CD8-positive, alpha-beta memory T cell (primary cell): ENCODE data around the gene IQCK. TPM values are rescaled to one million over a fixed set of nuclear protein-coding genes. Genes with fewer than 3 reads are reported as not detected.

Experiments used
- CTCF ChIA-PET: fragments of 350-600 bp; sonication (Branson Sonifier 250); formaldehyde crosslinking; loops from one replicate; lab custom pipeline; 2021; ENCODE audit warnings: antibody characterized with exemption; lab: Charles Lee
- POLR2A ChIA-PET: fragments of 350-600 bp; sonication (Branson Sonifier 250); formaldehyde crosslinking; loops from one replicate; lab custom pipeline; 2021; ENCODE audit warnings: antibody characterized with exemption; lab: Charles Lee
- DNase-seq, 5 donors: peaks; one replicate each; pipeline versions ENCODE4 v3.0.0 to v3.0.0-alpha.2; 2020 to 2022; ENCODE audit warnings: mixed read lengths in 1 of 5
- H3K27ac ChIP-seq: one replicate; pipeline ENCODE4 v1.7.0; 2013; ENCODE audit warnings: low read depth, mild to moderate bottlenecking, low read length, moderate library complexity
- H3K27me3 ChIP-seq: 2 replicates; pipeline ENCODE4 v1.7.0; 2013; ENCODE audit warnings: low read length, mild to moderate bottlenecking; ENCODE audit not compliant: insufficient read depth, poor library complexity, severe bottlenecking
- H3K36me3 ChIP-seq: 2 replicates; pipeline ENCODE4 v1.7.0; 2013; ENCODE audit warnings: mild to moderate bottlenecking, low read length, moderate library complexity; ENCODE audit not compliant: insufficient read depth
- H3K4me1 ChIP-seq: 2 replicates; pipeline ENCODE4 v1.7.0; 2013; ENCODE audit warnings: mild to moderate bottlenecking, low read length, moderate library complexity; ENCODE audit not compliant: insufficient read depth
- H3K4me3 ChIP-seq: 2 replicates; pipeline ENCODE4 v1.7.0; 2013; ENCODE audit warnings: mild to moderate bottlenecking, low read length
- H3K9me3 ChIP-seq: 2 replicates; pipeline ENCODE4 v1.7.0; 2013; ENCODE audit warnings: mild to moderate bottlenecking, low read length
- H3K27ac Mint-ChIP-seq, 8 donors: one replicate each; pipeline ENCODE4 v1.8.0; 2020 to 2021; ENCODE audit warnings: mixed read lengths in 8 of 8, mild to moderate bottlenecking in 6 of 8, inconsistent platforms in 3 of 8, moderate library complexity in 3 of 8
- H3K27me3 Mint-ChIP-seq, 2 donors: one replicate each; pipeline ENCODE4 v1.8.0; 2020 to 2021; ENCODE audit warnings: mixed read lengths in 2 of 2, mild to moderate bottlenecking in 1 of 2, moderate library complexity in 1 of 2
- H3K36me3 Mint-ChIP-seq, 3 donors: one replicate each; pipeline ENCODE4 v1.8.0; 2020 to 2021; ENCODE audit warnings: mixed read lengths in 3 of 3, inconsistent platforms in 1 of 3, mild to moderate bottlenecking in 1 of 3
- H3K4me1 Mint-ChIP-seq, 3 donors: one replicate each; pipeline ENCODE4 v1.8.0; 2020 to 2021; ENCODE audit warnings: mixed read lengths in 3 of 3, inconsistent platforms in 1 of 3, mild to moderate bottlenecking in 1 of 3
- H3K4me3 Mint-ChIP-seq, 7 donors: one replicate each; pipeline ENCODE4 v1.8.0; 2020 to 2021; ENCODE audit warnings: mixed read lengths in 7 of 7, mild to moderate bottlenecking in 6 of 7, moderate library complexity in 4 of 7, inconsistent platforms in 2 of 7
- H3K9me3 Mint-ChIP-seq, 5 donors: one replicate each; pipeline ENCODE4 v1.8.0; 2020 to 2022; ENCODE audit warnings: mixed read lengths in 5 of 5, mild to moderate bottlenecking in 3 of 5, moderate library complexity in 2 of 5, inconsistent platforms in 1 of 5
- polyA plus RNA-seq: library from polyadenylated mRNA; unstranded; fragments of 300-500 nt; fragmentation: Illumina TruSeq; gene quantifications from one replicate; pipeline ENCODE4 v1.2.3, GENCODE V29; 2021
- total RNA-seq, 2 experiments: library from RNA; stranded (reverse); gene quantifications; one replicate each; pipeline ENCODE4 v1.2.3, GENCODE V29; 2021

The IQCK gene
- total and polyA plus RNA-seq, 3 experiments from 2014 or later, result 1.9 to 3.8 (median 2.6) TPM

- H3K4me1 Mint-ChIP-seq, result peaks cover 29 to 42% (median 41%) of the 10 kb centered on the region in 3 donors
- DNase-seq, result no peak
- H3K9me3 Mint-ChIP-seq, result no peaks in the 10 kb centered on the region
- peaks cover 4 to 56% (median 11%) of the 10 kb centered on the region in 3 donors for H3K36me3 Mint-ChIP-seq
- H3K36me3 ChIP-seq, result no peaks in the 10 kb centered on the region
- H3K27ac Mint-ChIP-seq, result peak overlapping the region in 1 of 8 donors; percentile 68
- ChIA-PET POLR2A (no interaction called here), CTCF (interaction anchor here (0.7 kb wide), 1 partner anchor 22 kb away, joined by 3 read pairs; no protein-coding TSS in a partner anchor)
- peaks cover 47% of the 10 kb centered on the region for H3K4me1 ChIP-seq
- H3K27ac ChIP-seq, result no peak overlapping the region
- H3K4me3 ChIP-seq, result no peak overlapping the region
- no peaks in the 10 kb centered on the region for H3K9me3 ChIP-seq
- no peaks in the 10 kb centered on the region for H3K27me3 Mint-ChIP-seq
- no peaks in the 10 kb centered on the region for H3K27me3 ChIP-seq
- H3K4me3 Mint-ChIP-seq, result peak overlapping the region in 1 of 7 donors; percentile 51
Observed at GRCh38 chr16:19691161-19691711, 26.8 kb upstream of the IQCK start.

DNA sequence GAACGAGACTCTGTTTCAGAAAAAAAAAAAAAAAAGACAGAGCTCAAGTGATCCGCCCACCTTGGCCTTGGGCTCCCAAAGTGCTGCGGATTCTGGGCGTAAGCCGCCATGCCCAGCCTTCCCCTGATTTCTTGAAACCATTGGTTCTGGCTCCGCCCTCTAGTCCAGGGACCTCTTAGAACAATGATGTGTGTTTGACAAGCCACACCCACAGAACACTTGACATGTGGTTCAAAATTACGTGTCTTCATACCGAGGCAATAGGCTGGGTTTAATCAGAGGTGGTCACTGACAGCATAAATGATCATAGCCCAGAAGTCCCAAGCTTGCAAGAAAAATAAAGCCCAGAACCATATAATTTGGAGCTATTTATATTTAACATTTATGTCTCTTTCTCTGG is 23.1 kb upstream of the IQCK start:
- Histone ChIP-seq H3K4me1 (peaks cover 57% of the 10 kb centered on the region), H3K27ac (no peak overlapping the region), H3K27me3 (no peaks in the 10 kb centered on the region), H3K36me3 (peaks cover 4% of the 10 kb centered on the region), H3K4me3 (no peak overlapping the region), H3K9me3 (no peaks in the 10 kb centered on the region)
- Mint-ChIP-seq H3K27ac (peak overlapping the region in 4 of 8 donors; percentile 8 to 58 (median 51)), H3K4me3 (no peak overlapping the region), H3K36me3 (peaks cover 0 to 43% (median 3%) of the 10 kb centered on the region in 3 donors), H3K9me3 (no peaks in the 10 kb centered on the region), H3K27me3 (no peaks in the 10 kb centered on the region), H3K4me1 (peaks cover 42 to 54% (median 54%) of the 10 kb centered on the region in 3 donors)
- ChIA-PET POLR2A (no interaction called here), CTCF (interaction anchor here (1.8 kb wide), 1 partner anchor 188 kb away, joined by 3 read pairs; no protein-coding TSS in a partner anchor)
- DNase-seq, result no peak

DNA sequence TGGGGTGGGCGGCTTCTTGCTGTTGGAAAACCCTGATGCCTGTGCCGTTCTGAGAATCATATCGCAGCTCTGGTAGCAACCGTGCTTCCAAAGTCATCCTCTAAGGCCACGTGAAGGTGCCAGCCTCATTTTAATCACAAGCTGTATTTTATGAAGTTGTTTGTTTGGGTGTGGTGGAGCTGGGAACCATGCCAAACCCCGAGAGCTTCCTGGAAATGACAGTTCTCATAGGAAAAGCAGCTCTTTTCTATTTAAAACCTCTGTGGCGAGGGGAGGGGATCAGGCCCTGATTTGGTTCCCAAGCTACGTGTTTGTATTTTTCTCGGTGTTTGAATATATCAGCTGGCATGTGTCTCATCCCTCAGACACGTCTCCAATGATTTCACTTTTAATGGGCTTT is 21.7 kb upstream of the IQCK start:
- peaks cover 4 to 50% (median 5%) of the 10 kb centered on the region in 3 donors for H3K36me3 Mint-ChIP-seq
- POLR2A ChIA-PET, result interaction anchor here (0.8 to 1.5 kb wide), 3 partner anchors 14 to 141 kb away, joined by 3 to 5 read pairs (median 4); partner anchors contain the start of genes IQCK, KNOP1 and VPS35L
- H3K4me3 Mint-ChIP-seq, result peak overlapping the region; percentile 34 to 87 (median 66)

GRCh38 chr16:19696961-19697360 is 21.1 kb upstream of the IQCK start:
- Mint-ChIP-seq H3K4me1 (peaks cover 40 to 50% (median 46%) of the 10 kb centered on the region in 3 donors), H3K4me3 (peak overlapping the region in 6 of 7 donors; percentile 51 to 87 (median 67)), H3K9me3 (no peaks in the 10 kb centered on the region), H3K36me3 (peaks cover 4 to 49% (median 5%) of the 10 kb centered on the region in 3 donors), H3K27ac (peak overlapping the region; percentile 78 to 95 (median 85)), H3K27me3 (no peaks in the 10 kb centered on the region)
- POLR2A ChIA-PET, result interaction anchor here (0.8 to 1.5 kb wide), 3 partner anchors 13 to 142 kb away, joined by 3 to 5 read pairs (median 4); partner anchors contain the start of genes IQCK, KNOP1 and VPS35L
- Histone ChIP-seq H3K36me3 (peaks cover 4% of the 10 kb centered on the region), H3K9me3 (no peaks in the 10 kb centered on the region), H3K4me3 (peak overlapping the region; percentile 44), H3K4me1 (peaks cover 47% of the 10 kb centered on the region), H3K27ac (no peak overlapping the region), H3K27me3 (no peaks in the 10 kb centered on the region)
- CTCF ChIA-PET, result interaction anchor here (0.9 to 1.8 kb wide), 4 partner anchors 18 to 190 kb away, joined by 3 to 7 read pairs (median 4); partner anchors contain the start of gene GPRC5B
- DNase-seq, result peak in 1 of 5 donors; percentile 12

More for the DNA sequence above, 21.7 kb upstream of the IQCK start:
- no peaks in the 10 kb centered on the region for H3K9me3 Mint-ChIP-seq
- no peaks in the 10 kb centered on the region for H3K27me3 Mint-ChIP-seq
- CTCF ChIA-PET, result interaction anchor here (0.7 to 1.8 kb wide), 5 partner anchors 18 to 190 kb away, joined by 3 to 7 read pairs (median 4); partner anchors contain the start of gene GPRC5B
- Histone ChIP-seq H3K27me3 (no peaks in the 10 kb centered on the region), H3K9me3 (no peaks in the 10 kb centered on the region), H3K27ac (no peak overlapping the region), H3K36me3 (peaks cover 4% of the 10 kb centered on the region), H3K4me3 (peak overlapping the region; percentile 44), H3K4me1 (peaks cover 47% of the 10 kb centered on the region)
- H3K4me1 Mint-ChIP-seq, result peaks cover 40 to 53% (median 50%) of the 10 kb centered on the region in 3 donors
- peak overlapping the region; percentile 78 to 95 (median 85) for H3K27ac Mint-ChIP-seq
- DNase-seq, result peak in 4 of 5 donors; percentile 8 to 62 (median 50)

- no peak overlapping the region for H3K27ac ChIP-seq
- peaks cover 47% of the 10 kb centered on the region for H3K4me1 ChIP-seq
- peaks cover 7% of the 10 kb centered on the region for H3K36me3 ChIP-seq
- no peak for DNase-seq
- H3K36me3 Mint-ChIP-seq, result peaks cover 5 to 49% (median 8%) of the 10 kb centered on the region in 3 donors
- no peaks in the 10 kb centered on the region for H3K9me3 Mint-ChIP-seq
- peak overlapping the region in 6 of 7 donors; percentile 15 to 66 (median 45) for H3K4me3 Mint-ChIP-seq
- ChIA-PET POLR2A (no interaction called here), CTCF (interaction anchor here (1.1 kb wide), 1 partner anchor 20 kb away, joined by 3 read pairs; the partner anchor contains the start of genes IQCK and KNOP1)
- no peaks in the 10 kb centered on the region for H3K27me3 Mint-ChIP-seq
- peak overlapping the region; percentile 13 for H3K4me3 ChIP-seq
- H3K27ac Mint-ChIP-seq, result peak overlapping the region; percentile 20 to 93 (median 84)
- peaks cover 40 to 50% (median 46%) of the 10 kb centered on the region in 3 donors for H3K4me1 Mint-ChIP-seq
- H3K9me3 ChIP-seq, result no peaks in the 10 kb centered on the region
- H3K27me3 ChIP-seq, result no peaks in the 10 kb centered on the region
Observed at GRCh38 chr16:19697756-19698318, 20.2 kb upstream of the IQCK start.

GRCh38 chr16:19698480-19699465 is 19.3 kb upstream of the IQCK start:
- ChIA-PET CTCF (interaction anchor here (1.1 to 1.4 kb wide), 2 partner anchors 19 to 202 kb away, joined by 3 read pairs; partner anchors contain the start of genes IQCK and KNOP1), POLR2A (no interaction called here)
- Histone ChIP-seq H3K4me1 (peaks cover 47% of the 10 kb centered on the region), H3K4me3 (peak overlapping the region; percentile 13), H3K27me3 (no peaks in the 10 kb centered on the region), H3K9me3 (no peaks in the 10 kb centered on the region), H3K27ac (no peak overlapping the region), H3K36me3 (peaks cover 7% of the 10 kb centered on the region)
- H3K4me3 Mint-ChIP-seq, result peak overlapping the region; percentile 18 to 68 (median 53)
- H3K36me3 Mint-ChIP-seq, result peaks cover 5 to 55% (median 16%) of the 10 kb centered on the region in 3 donors
- no peak for DNase-seq
- H3K4me1 Mint-ChIP-seq, result peaks cover 40 to 50% (median 46%) of the 10 kb centered on the region in 3 donors
- peak overlapping the region; percentile 20 to 94 (median 80) for H3K27ac Mint-ChIP-seq
- H3K27me3 Mint-ChIP-seq, result no peaks in the 10 kb centered on the region
- no peaks in the 10 kb centered on the region for H3K9me3 Mint-ChIP-seq

DNA sequence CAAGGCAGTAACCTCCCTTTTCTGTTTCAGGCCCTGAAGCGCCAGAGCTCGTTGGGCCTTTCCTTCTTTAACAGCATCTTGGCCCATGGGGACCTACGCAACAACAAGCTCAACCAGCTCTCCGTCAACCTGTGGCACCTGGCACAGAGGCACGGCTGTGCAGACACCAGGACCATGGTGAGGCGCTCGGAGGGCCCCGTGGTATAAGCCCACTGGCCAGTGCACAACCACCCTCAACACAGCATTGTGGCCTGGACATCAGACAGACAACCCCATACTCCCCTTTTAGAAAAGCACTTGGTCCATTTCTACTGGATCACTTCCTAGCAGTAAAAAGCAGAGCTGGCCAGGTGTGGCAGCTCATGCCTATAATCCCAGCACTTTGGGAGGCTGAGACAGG is 18.6 kb upstream of the IQCK start:
- H3K9me3 Mint-ChIP-seq, result no peaks in the 10 kb centered on the region
- ChIA-PET CTCF (interaction anchor here (1.4 kb wide), 1 partner anchor 201 kb away, joined by 3 read pairs; no protein-coding TSS in a partner anchor), POLR2A (no interaction called here)
- Histone ChIP-seq H3K27me3 (no peaks in the 10 kb centered on the region), H3K9me3 (no peaks in the 10 kb centered on the region), H3K4me1 (peaks cover 44% of the 10 kb centered on the region), H3K27ac (no peak overlapping the region), H3K36me3 (peaks cover 7% of the 10 kb centered on the region), H3K4me3 (no peak overlapping the region)
- no peak for DNase-seq
- no peak overlapping the region for H3K4me3 Mint-ChIP-seq
- H3K4me1 Mint-ChIP-seq, result peaks cover 38 to 46% (median 42%) of the 10 kb centered on the region in 3 donors
- peaks cover 5 to 57% (median 17%) of the 10 kb centered on the region in 3 donors for H3K36me3 Mint-ChIP-seq
- H3K27ac Mint-ChIP-seq, result peak overlapping the region in 4 of 8 donors; percentile 4 to 94 (median 36)
- H3K27me3 Mint-ChIP-seq, result no peaks in the 10 kb centered on the region
